Measurements from ENCODE around the gene ERBB4. TPM values are rescaled to one million over a fixed set of nuclear protein-coding genes. Genes with fewer than 3 reads are reported as not detected.

ERBB4 gene
- total and polyA plus RNA-seq, 5 donors: 4.3 to 38.8 (median 33.4) TPM

DNA sequence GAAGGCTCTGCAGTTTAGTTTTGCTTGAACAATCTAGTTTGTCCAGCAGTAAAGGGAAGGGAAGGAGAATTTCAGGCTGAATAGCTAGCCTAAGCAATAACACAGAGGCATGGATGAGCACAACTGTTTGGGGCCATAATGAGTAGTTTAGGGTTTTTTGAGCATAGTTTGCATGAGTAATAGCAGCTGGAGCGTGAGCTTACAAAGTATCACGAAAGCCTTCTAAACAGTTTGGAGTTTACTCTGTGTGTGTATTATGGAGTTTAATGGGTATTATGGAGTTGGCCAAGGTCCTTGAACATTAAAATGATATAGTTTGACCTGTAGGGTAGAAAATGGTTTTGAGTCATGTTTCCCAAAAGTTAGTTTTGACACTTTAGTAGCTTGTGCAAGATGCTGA lies 782.3 kb downstream of the ERBB4 start:
- 91% methylated on average over 2 of the region's 2 CpGs for WGBS
- Histone ChIP-seq H3K27me3 (ENCODE audit: control insufficient read depth, insufficient read depth) (no peaks in the 10 kb centered on the region), H3K4me1 (ENCODE audit: control insufficient read depth, insufficient read depth, low read length) (no peaks in the 10 kb centered on the region), H3K4me3 (ENCODE audit: low read length) (no peak overlapping the region), H3K27ac (ENCODE audit: low read length) (no peak overlapping the region), H3K9me3 (ENCODE audit: control insufficient read depth, low read length) (no peaks in the 10 kb centered on the region)
- DNase-seq: no peak
- intact Hi-C loops (cut with DNase I): no loop called here
- no peak for ATAC-seq

DNA sequence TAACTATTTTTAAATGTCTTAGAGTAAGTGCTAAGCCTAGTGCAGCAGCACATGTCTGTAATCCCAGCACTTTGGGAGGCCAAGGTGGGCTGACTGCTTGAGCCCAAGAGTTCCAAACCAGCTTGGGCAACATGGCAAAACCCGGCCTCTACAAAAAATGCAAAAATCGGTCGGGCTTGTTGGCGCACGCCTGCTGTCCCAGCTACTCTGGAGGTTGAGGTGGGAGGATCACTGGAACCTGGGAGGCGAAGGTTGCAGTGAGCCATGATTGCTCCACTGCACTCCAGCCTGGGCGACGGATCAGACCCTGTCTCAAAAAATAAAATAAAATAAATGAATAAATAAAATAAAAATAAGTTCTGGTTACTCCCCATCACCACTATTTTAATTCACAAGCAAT lies 783.4 kb downstream of the ERBB4 start:
- DNase-seq: no peak
- intact Hi-C loops (cut with DNase I): no loop called here
- no peaks in the 10 kb centered on the region for H3K4me1 ChIP-seq (ENCODE audit: control insufficient read depth, insufficient read depth, low read length)
- 97% methylated on average over 8 of the region's 8 CpGs for WGBS
- H3K27me3 ChIP-seq (ENCODE audit: control insufficient read depth, insufficient read depth): no peaks in the 10 kb centered on the region
- H3K27ac ChIP-seq (ENCODE audit: low read length): no peak overlapping the region
- no peaks in the 10 kb centered on the region for H3K9me3 ChIP-seq (ENCODE audit: control insufficient read depth, low read length)
- no peak for ATAC-seq
- no peak overlapping the region for H3K4me3 ChIP-seq (ENCODE audit: low read length)

DNA sequence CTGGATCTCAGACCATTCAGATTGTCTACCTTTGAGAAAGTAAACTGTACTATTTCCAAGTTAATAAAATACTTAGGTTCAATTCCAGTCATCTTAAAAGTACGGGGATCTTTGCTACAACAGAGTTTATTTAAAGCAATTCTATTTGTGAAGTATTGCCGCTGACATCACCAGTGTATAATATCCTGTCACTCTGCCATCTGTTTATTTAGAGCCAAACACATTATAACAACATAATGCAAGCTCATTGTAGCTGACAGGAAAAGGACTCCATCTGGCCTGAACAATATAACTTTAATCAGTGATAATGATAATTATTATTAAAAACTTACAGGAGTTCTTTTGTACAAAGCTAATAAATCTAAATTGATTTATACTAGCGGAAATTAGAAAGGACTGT lies 786.8 kb downstream of the ERBB4 start:
- DNase-seq (no peak), ATAC-seq (no peak)
- no peaks in the 10 kb centered on the region for H3K27me3 ChIP-seq (ENCODE audit: control insufficient read depth, insufficient read depth)
- 33% methylated on average over 3 of the region's 3 CpGs for WGBS
- no peaks in the 10 kb centered on the region for H3K9me3 ChIP-seq (ENCODE audit: control insufficient read depth, low read length)
- intact Hi-C loops (cut with DNase I): no loop called here
- no peak overlapping the region for H3K27ac ChIP-seq (ENCODE audit: low read length)
- no peaks in the 10 kb centered on the region for H3K4me1 ChIP-seq (ENCODE audit: control insufficient read depth, insufficient read depth, low read length)
- H3K4me3 ChIP-seq (ENCODE audit: low read length): no peak overlapping the region

GRCh38 chr2:211748339-211748738 lies 790.3 kb downstream of the ERBB4 start:
- H3K27ac ChIP-seq (ENCODE audit: low read length): no peak overlapping the region
- H3K27me3 ChIP-seq (ENCODE audit: control insufficient read depth, insufficient read depth): no peaks in the 10 kb centered on the region
- WGBS: 97% methylated on average over 1 of the region's 1 CpG
- no peaks in the 10 kb centered on the region for H3K9me3 ChIP-seq (ENCODE audit: control insufficient read depth, low read length)
- intact Hi-C loops (cut with DNase I): loop anchor here in 2 of 4 donors (10.0 kb wide), 2 partner anchors 796 to 806 kb away; no protein-coding TSS in a partner anchor
- H3K4me3 ChIP-seq (ENCODE audit: low read length): no peak overlapping the region
- H3K4me1 ChIP-seq (ENCODE audit: control insufficient read depth, insufficient read depth, low read length): no peaks in the 10 kb centered on the region
- ATAC-seq (no peak), DNase-seq (no peak)

- Histone ChIP-seq H3K4me3 (ENCODE audit: low read length) (no peak overlapping the region), H3K9me3 (ENCODE audit: control insufficient read depth, low read length) (no peaks in the 10 kb centered on the region), H3K27ac (ENCODE audit: low read length) (no peak overlapping the region), H3K27me3 (ENCODE audit: control insufficient read depth, insufficient read depth) (no peaks in the 10 kb centered on the region), H3K4me1 (ENCODE audit: control insufficient read depth, insufficient read depth, low read length) (no peaks in the 10 kb centered on the region)
- 42% methylated on average over 4 of the region's 4 CpGs for WGBS
- DNase-seq (peak in 2 of 3 donors; percentile 22 to 34), ATAC-seq (peak; percentile 77 to 82)
- intact Hi-C loops (cut with DNase I): loop anchor here in 2 of 4 donors (10.0 kb wide), 2 partner anchors 799 to 809 kb away; no protein-coding TSS in a partner anchor
Measured at GRCh38 chr2:211745295-211746097, 793.1 kb downstream of the ERBB4 start.

GRCh38 chr2:211744379-211744778 lies 794.2 kb downstream of the ERBB4 start:
- no peaks in the 10 kb centered on the region for H3K9me3 ChIP-seq (ENCODE audit: control insufficient read depth, low read length)
- H3K4me1 ChIP-seq (ENCODE audit: control insufficient read depth, insufficient read depth, low read length): no peaks in the 10 kb centered on the region
- no peak for ATAC-seq
- no peak overlapping the region for H3K27ac ChIP-seq (ENCODE audit: low read length)
- 75% methylated on average over 5 of the region's 5 CpGs for WGBS
- DNase-seq: no peak
- H3K27me3 ChIP-seq (ENCODE audit: control insufficient read depth, insufficient read depth): no peaks in the 10 kb centered on the region
- intact Hi-C loops (cut with DNase I): loop anchor here in 2 of 4 donors (10.0 kb wide), 2 partner anchors 800 to 810 kb away; no protein-coding TSS in a partner anchor
- H3K4me3 ChIP-seq (ENCODE audit: low read length): no peak overlapping the region

DNA sequence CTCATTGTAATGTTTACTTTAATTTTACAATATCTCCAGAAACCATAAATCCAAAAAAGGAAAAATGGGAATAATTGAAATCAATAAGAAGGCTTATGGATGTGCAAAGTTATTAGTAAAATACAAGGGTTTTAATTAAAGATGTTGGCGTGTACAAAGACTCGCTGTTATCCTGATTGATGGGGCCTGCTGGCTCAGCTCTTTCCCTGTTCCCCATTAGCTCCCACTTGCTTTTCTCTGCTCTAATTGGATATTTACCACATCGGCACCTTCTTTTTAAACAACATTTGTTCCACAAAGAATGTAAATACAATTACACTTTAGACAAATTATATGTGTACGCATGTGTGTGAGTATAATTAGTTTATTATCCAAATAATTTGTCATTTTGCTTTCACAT lies 796.6 kb downstream of the ERBB4 start:
- DNase-seq: no peak
- Histone ChIP-seq H3K4me1 (ENCODE audit: control insufficient read depth, insufficient read depth, low read length) (no peaks in the 10 kb centered on the region), H3K4me3 (ENCODE audit: low read length) (no peak overlapping the region), H3K27me3 (ENCODE audit: control insufficient read depth, insufficient read depth) (no peaks in the 10 kb centered on the region), H3K27ac (ENCODE audit: low read length) (no peak overlapping the region), H3K9me3 (ENCODE audit: control insufficient read depth, low read length) (no peaks in the 10 kb centered on the region)
- intact Hi-C loops (cut with DNase I): loop anchor here in 2 of 4 donors (10.0 kb wide), 2 partner anchors 803 to 813 kb away; no protein-coding TSS in a partner anchor
- WGBS: 84% methylated on average over 4 of the region's 4 CpGs
- no peak for ATAC-seq

GRCh38 chr2:211737282-211737681 lies 801.3 kb downstream of the ERBB4 start:
- Histone ChIP-seq H3K4me3 (ENCODE audit: low read length) (no peak overlapping the region), H3K9me3 (ENCODE audit: control insufficient read depth, low read length) (no peaks in the 10 kb centered on the region), H3K27ac (ENCODE audit: low read length) (no peak overlapping the region), H3K27me3 (ENCODE audit: control insufficient read depth, insufficient read depth) (no peaks in the 10 kb centered on the region), H3K4me1 (ENCODE audit: control insufficient read depth, insufficient read depth, low read length) (no peaks in the 10 kb centered on the region)
- WGBS: 32% methylated on average over 3 of the region's 3 CpGs
- intact Hi-C loops (cut with DNase I): no loop called here
- no peak for ATAC-seq
- no peak for DNase-seq

DNA sequence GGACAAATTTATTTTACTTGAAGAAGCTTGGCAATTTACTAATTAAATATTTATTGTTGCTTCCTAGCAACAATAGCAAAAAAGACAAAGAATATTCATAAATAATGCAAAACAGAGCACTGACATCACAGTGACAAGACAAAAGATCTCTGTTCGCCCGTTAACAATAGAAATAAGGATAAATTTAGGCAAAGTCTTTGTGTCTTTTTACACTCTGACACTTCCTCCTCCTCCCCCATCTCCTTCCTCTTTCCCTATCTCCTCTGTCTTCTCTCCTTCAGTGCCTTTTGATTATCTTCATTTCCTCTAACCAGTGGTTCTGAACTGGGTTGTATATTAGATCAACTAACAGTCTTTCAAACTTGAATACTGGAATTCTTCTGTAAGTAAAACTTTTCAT lies 808.4 kb downstream of the ERBB4 start:
- no peak overlapping the region for H3K4me3 ChIP-seq (ENCODE audit: low read length)
- no peaks in the 10 kb centered on the region for H3K9me3 ChIP-seq (ENCODE audit: control insufficient read depth, low read length)
- no peak for ATAC-seq
- no peaks in the 10 kb centered on the region for H3K27me3 ChIP-seq (ENCODE audit: control insufficient read depth, insufficient read depth)
- intact Hi-C loops (cut with DNase I): no loop called here
- DNase-seq: no peak
- H3K27ac ChIP-seq (ENCODE audit: low read length): no peak overlapping the region
- no peaks in the 10 kb centered on the region for H3K4me1 ChIP-seq (ENCODE audit: control insufficient read depth, insufficient read depth, low read length)
- 47% methylated on average over 2 of the region's 2 CpGs for WGBS

- DNase-seq: no peak
- ATAC-seq: no peak
- no peak overlapping the region for H3K27ac ChIP-seq (ENCODE audit: low read length)
- no peaks in the 10 kb centered on the region for H3K9me3 ChIP-seq (ENCODE audit: control insufficient read depth, low read length)
- H3K4me1 ChIP-seq (ENCODE audit: control insufficient read depth, insufficient read depth, low read length): no peaks in the 10 kb centered on the region
- no peak overlapping the region for H3K4me3 ChIP-seq (ENCODE audit: low read length)
- intact Hi-C loops (cut with DNase I): no loop called here
- H3K27me3 ChIP-seq (ENCODE audit: control insufficient read depth, insufficient read depth): no peaks in the 10 kb centered on the region
Measured at GRCh38 chr2:211729433-211729832, 809.2 kb downstream of the ERBB4 start.

DNA sequence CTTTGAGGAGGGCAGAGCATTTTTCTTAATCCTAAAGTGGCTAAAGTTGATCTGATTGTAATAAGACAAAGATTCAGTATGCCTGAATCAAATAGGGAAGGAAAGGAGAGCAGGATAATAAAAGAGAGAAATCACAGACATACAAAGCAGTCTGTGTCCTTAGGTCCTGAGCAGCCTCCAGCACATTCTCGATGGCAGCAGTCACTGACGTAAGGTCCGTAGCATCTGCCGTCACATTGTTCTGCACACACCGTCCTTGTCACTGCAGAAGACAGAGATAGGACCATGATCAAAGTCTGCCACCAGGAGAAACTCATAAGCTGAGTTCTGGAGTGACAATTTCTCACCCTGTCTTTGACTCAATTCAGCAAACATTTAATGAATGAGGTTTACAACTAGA lies 813.7 kb downstream of the ERBB4 start:
- no peaks in the 10 kb centered on the region for H3K27me3 ChIP-seq (ENCODE audit: control insufficient read depth, insufficient read depth)
- ATAC-seq: peak; percentile 74 to 82
- H3K27ac ChIP-seq (ENCODE audit: low read length): no peak overlapping the region
- H3K4me1 ChIP-seq (ENCODE audit: control insufficient read depth, insufficient read depth, low read length): no peaks in the 10 kb centered on the region
- 55% methylated on average over 5 of the region's 5 CpGs for WGBS
- H3K4me3 ChIP-seq (ENCODE audit: low read length): no peak overlapping the region
- intact Hi-C loops (cut with DNase I): no loop called here
- DNase-seq: no peak
- no peaks in the 10 kb centered on the region for H3K9me3 ChIP-seq (ENCODE audit: control insufficient read depth, low read length)

All from right cardiac atrium (tissue), 5 donors.